Measurements from ENCODE around the gene SLC25A30. TPM values are rescaled to one million over a fixed set of nuclear protein-coding genes. Genes with fewer than 3 reads are reported as not detected.
A peak's percentile ranks its signal among the peaks of the same experiment; 100 is the strongest.
"Not testable (repeated sequence)": the region's sequence is repeated elsewhere in the genome, so short reads cannot be mapped to it uniquely, and the experiment has no call there.

Gene SLC25A30
- total RNA-seq, 3 donors from 2014 or later (not counting 1 experiment from before 2014, with no cell fraction given) = 15.0 to 22.3 (median 22.0) TPM

DNA sequence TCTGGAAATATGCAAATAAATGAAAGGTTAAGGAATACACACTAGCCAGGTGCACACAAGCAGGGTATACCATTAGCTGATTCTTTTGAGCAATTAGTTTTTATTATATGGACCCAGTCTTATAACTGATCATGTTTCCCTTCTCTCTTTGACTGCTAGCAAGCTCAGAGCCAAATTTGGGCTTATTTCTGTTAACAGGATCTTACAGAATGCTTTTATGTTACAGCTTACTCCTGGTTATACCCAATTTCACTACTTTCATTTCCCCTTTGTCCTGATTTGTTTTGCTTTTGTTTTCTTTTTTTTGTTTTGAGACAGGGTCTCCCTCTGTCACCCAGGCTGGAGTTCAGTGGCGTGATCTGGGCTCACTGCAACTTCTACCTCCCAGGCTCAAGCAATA lies 64.3 kb downstream of the SLC25A30 start:
- ATAC-seq (no peak), DNase-seq (no peak)
- Mint-ChIP-seq H3K27me3 (ENCODE audit: low read depth in 2 of 2) (no peaks in the 10 kb centered on the region), H3K9me3 (no peaks in the 10 kb centered on the region), H3K4me1 (peaks cover 10 to 18% of the 10 kb centered on the region in 2 donors), H3K4me3 (no peak overlapping the region), H3K36me3 (peaks cover 8% of the 10 kb centered on the region), H3K27ac (no peak overlapping the region)
- H3K9me3 ChIP-seq (ENCODE audit: control insufficient read depth, insufficient read depth, low read length) = no peaks in the 10 kb centered on the region
- no peak overlapping the region for H3K4me3 ChIP-seq (ENCODE audit: low read length)
- 100% methylated on average over 1 of the region's 1 CpG for WGBS (ENCODE audit: insufficient coverage)
- peaks cover 24% of the 10 kb centered on the region for H3K36me3 ChIP-seq (ENCODE audit: control insufficient read depth, insufficient read depth, low read length)
- intact Hi-C loops (cut with micrococcal nuclease) = no loop called here
- peaks cover 9% of the 10 kb centered on the region for H3K4me1 ChIP-seq (ENCODE audit: control insufficient read depth, insufficient read depth, low read length)
- H3K27ac ChIP-seq (ENCODE audit: low read length) = no peak overlapping the region
- no peaks in the 10 kb centered on the region for H3K27me3 ChIP-seq (ENCODE audit: control insufficient read depth, insufficient read depth, low read length)
- TF ChIP-seq, protein P1, sequence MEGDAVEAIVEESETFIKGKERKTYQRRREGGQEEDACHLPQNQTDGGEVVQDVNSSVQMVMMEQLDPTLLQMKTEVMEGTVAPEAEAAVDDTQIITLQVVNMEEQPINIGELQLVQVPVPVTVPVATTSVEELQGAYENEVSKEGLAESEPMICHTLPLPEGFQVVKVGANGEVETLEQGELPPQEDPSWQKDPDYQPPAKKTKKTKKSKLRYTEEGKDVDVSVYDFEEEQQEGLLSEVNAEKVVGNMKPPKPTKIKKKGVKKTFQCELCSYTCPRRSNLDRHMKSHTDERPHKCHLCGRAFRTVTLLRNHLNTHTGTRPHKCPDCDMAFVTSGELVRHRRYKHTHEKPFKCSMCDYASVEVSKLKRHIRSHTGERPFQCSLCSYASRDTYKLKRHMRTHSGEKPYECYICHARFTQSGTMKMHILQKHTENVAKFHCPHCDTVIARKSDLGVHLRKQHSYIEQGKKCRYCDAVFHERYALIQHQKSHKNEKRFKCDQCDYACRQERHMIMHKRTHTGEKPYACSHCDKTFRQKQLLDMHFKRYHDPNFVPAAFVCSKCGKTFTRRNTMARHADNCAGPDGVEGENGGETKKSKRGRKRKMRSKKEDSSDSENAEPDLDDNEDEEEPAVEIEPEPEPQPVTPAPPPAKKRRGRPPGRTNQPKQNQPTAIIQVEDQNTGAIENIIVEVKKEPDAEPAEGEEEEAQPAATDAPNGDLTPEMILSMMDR (IDR thresholded peaks at IDR 0.05) = no peak

DNA sequence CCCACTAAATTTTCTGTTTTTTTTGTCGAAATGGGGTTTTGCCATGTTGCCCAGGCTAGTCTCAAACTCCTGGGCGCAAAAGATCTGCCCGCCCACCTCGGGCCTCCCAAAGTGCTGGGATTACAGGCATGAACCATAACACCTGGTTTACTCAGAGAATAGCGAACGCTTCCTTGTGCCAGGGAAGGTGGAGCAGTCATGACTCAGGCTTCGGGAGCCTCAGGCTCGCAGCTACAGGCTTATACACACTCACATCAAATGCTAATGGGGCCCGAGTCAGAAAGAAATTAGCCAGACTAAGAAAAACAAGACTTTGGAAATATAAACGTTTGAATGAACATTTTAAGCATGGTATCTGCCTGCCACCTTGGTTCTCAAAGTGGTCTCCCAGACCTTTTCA lies 66.1 kb downstream of the SLC25A30 start:
- Histone ChIP-seq H3K27ac (ENCODE audit: low read length) (no peak overlapping the region), H3K4me1 (ENCODE audit: control insufficient read depth, insufficient read depth, low read length) (peaks cover 2% of the 10 kb centered on the region), H3K9me3 (ENCODE audit: control insufficient read depth, insufficient read depth, low read length) (no peaks in the 10 kb centered on the region), H3K36me3 (ENCODE audit: control insufficient read depth, insufficient read depth, low read length) (peaks cover 29% of the 10 kb centered on the region), H3K27me3 (ENCODE audit: control insufficient read depth, insufficient read depth, low read length) (no peaks in the 10 kb centered on the region), H3K4me3 (ENCODE audit: low read length) (no peak overlapping the region)
- Mint-ChIP-seq H3K4me1 (peaks cover 5 to 13% of the 10 kb centered on the region in 2 donors), H3K36me3 (peaks cover 8% of the 10 kb centered on the region), H3K27me3 (ENCODE audit: low read depth in 2 of 2) (no peaks in the 10 kb centered on the region), H3K27ac (peak overlapping the region in 1 of 2 donors; percentile 23), H3K4me3 (no peak overlapping the region), H3K9me3 (no peaks in the 10 kb centered on the region)
- DNase-seq = no peak
- 94% methylated on average over 10 of the region's 10 CpGs for WGBS (ENCODE audit: insufficient coverage)
- TF ChIP-seq, protein P1 (IDR thresholded peaks at IDR 0.05) = no peak
- ATAC-seq = no peak
- intact Hi-C loops (cut with micrococcal nuclease) = no loop called here

DNA sequence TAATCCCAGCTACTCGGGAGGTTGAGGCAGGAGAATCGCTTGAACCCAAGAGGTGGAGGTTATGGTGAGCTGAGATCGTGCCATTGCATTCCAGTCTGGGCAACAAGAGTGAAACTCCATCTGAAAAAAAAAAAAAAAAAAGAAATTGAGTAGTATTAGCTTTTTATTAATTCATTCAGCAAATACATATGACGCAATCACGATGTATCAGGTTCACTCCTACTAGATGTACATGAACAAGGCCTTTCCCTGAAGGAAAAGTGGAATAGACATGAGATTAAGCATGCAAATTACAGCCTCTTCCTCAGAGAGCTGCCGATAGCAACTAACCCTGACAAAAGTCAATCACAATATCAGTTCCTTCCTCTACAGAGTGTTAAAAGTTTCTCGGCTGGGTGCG lies 68.0 kb downstream of the SLC25A30 start:
- Histone ChIP-seq H3K36me3 (ENCODE audit: control insufficient read depth, insufficient read depth, low read length) (peaks cover 21% of the 10 kb centered on the region), H3K4me1 (ENCODE audit: control insufficient read depth, insufficient read depth, low read length) (no peaks in the 10 kb centered on the region), H3K27me3 (ENCODE audit: control insufficient read depth, insufficient read depth, low read length) (no peaks in the 10 kb centered on the region), H3K9me3 (ENCODE audit: control insufficient read depth, insufficient read depth, low read length) (no peaks in the 10 kb centered on the region), H3K27ac (ENCODE audit: low read length) (no peak overlapping the region), H3K4me3 (ENCODE audit: low read length) (no peak overlapping the region)
- Mint-ChIP-seq H3K4me3 (no peak overlapping the region), H3K27ac (no peak overlapping the region), H3K27me3 (ENCODE audit: low read depth in 2 of 2) (no peaks in the 10 kb centered on the region), H3K36me3 (peaks cover 8% of the 10 kb centered on the region), H3K9me3 (no peaks in the 10 kb centered on the region), H3K4me1 (peaks cover 0 to 6% of the 10 kb centered on the region in 2 donors)
- ATAC-seq (no peak), DNase-seq (no peak)
- 95% methylated on average over 8 of the region's 8 CpGs for WGBS (ENCODE audit: insufficient coverage)
- intact Hi-C loops (cut with micrococcal nuclease) = no loop called here
- TF ChIP-seq, protein P1 (IDR thresholded peaks at IDR 0.05) = no peak

DNA sequence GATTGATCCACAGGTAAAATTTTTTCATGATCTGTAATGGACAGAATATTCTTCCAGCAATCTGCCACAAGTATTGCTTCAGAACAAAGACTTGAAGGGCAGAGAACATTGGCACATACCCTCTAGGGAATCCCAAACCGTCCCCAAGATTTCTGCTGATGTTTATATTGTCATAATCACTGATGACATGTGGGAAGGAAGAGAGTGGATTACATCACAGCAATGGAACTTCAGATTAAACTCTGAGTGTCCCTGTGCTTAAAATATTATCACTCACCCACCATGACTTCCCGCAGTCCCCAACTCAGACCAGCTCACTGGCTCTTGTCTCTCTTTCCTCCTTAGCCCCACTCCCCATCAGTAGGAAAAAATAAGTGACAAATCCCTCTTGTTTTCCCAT lies 68.7 kb downstream of the SLC25A30 start:
- Histone ChIP-seq H3K27ac (ENCODE audit: low read length) (no peak overlapping the region), H3K4me1 (ENCODE audit: control insufficient read depth, insufficient read depth, low read length) (no peaks in the 10 kb centered on the region), H3K9me3 (ENCODE audit: control insufficient read depth, insufficient read depth, low read length) (no peaks in the 10 kb centered on the region), H3K36me3 (ENCODE audit: control insufficient read depth, insufficient read depth, low read length) (peaks cover 24% of the 10 kb centered on the region), H3K4me3 (ENCODE audit: low read length) (no peak overlapping the region), H3K27me3 (ENCODE audit: control insufficient read depth, insufficient read depth, low read length) (no peaks in the 10 kb centered on the region)
- no peaks in the 10 kb centered on the region for H3K27me3 Mint-ChIP-seq (ENCODE audit: low read depth in 2 of 2)
- peaks cover 0 to 6% of the 10 kb centered on the region in 2 donors for H3K4me1 Mint-ChIP-seq
- WGBS (ENCODE audit: insufficient coverage) = 88% methylated on average over 2 of the region's 2 CpGs
- intact Hi-C loops (cut with micrococcal nuclease) = no loop called here
- no peak for ATAC-seq
- peak overlapping the region in 1 of 2 donors; percentile 70 for H3K27ac Mint-ChIP-seq
- TF ChIP-seq, protein P1 (IDR thresholded peaks at IDR 0.05) = no peak
- H3K4me3 Mint-ChIP-seq = no peak overlapping the region
- H3K9me3 Mint-ChIP-seq = no peaks in the 10 kb centered on the region
- peaks cover 8% of the 10 kb centered on the region for H3K36me3 Mint-ChIP-seq
- DNase-seq = no peak

DNA sequence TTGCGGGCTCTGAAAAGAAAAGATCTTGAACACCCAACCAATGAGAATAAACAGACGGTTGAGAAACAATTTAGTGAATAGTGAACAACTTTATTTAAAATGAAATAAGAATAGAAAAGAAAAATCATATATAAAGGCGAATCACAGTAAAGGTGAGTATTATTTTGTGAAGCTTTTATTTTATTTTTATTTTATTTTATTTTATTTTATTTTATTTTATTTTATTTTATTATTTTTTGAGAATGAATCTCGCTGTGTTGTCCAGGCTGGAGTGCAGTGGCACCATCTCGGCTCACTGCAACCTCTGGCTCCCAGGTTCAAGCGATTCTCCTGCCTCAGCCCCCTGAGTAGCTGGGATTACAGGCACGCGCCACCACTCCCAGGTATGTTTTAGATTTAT lies 74.1 kb downstream of the SLC25A30 start:
- H3K27me3 Mint-ChIP-seq (ENCODE audit: low read depth in 2 of 2); intact Hi-C loops (cut with micrococcal nuclease): not testable (repeated sequence)

More for the DNA sequence above, 74.1 kb downstream of the SLC25A30 start:
- H3K9me3 ChIP-seq (ENCODE audit: control insufficient read depth, insufficient read depth, low read length); H3K27me3 ChIP-seq (ENCODE audit: control insufficient read depth, insufficient read depth, low read length); H3K27ac ChIP-seq (ENCODE audit: low read length); H3K9me3 Mint-ChIP-seq; H3K27ac Mint-ChIP-seq; H3K4me3 Mint-ChIP-seq; H3K36me3 Mint-ChIP-seq; H3K4me3 ChIP-seq (ENCODE audit: low read length); ATAC-seq; DNase-seq: not testable (repeated sequence)
- WGBS (ENCODE audit: insufficient coverage) = 100% methylated on average over 3 of the region's 8 CpGs
- peaks cover 21 to 28% of the 10 kb centered on the region in 2 donors for H3K4me1 Mint-ChIP-seq
- Histone ChIP-seq H3K4me1 (ENCODE audit: control insufficient read depth, insufficient read depth, low read length) (peaks cover 11% of the 10 kb centered on the region), H3K36me3 (ENCODE audit: control insufficient read depth, insufficient read depth, low read length) (peaks cover 23% of the 10 kb centered on the region)

All from natural killer cell (primary cell).